Measurements from ENCODE around the gene SPATA31D3. TPM values are rescaled to one million over a fixed set of nuclear protein-coding genes. Genes with fewer than 3 reads are reported as not detected.

Gene SPATA31D3
- total and polyA plus RNA-seq, 2 donors (not counting 1 experiment from before 2014, with no cell fraction given) = not detected

GRCh38 chr9:81968026-81968425, 24.7 kb downstream of the SPATA31D3 start:
- H3K27me3 ChIP-seq (ENCODE audit: control insufficient read depth, insufficient read depth, low read length) = no peaks in the 10 kb centered on the region
- H3K4me3 ChIP-seq (replicated peaks in 1 of 4; ENCODE audit: control extremely low read depth in 1 of 4, insufficient read depth in 1 of 4, low read depth in 3 of 4, low read length in 4 of 4) = no peak overlapping the region
- no peak for DNase-seq (ENCODE audit: low read depth in 2 of 2)
- H3K4me2 ChIP-seq (ENCODE audit: extremely low read depth, insufficient read depth, low read length) = no peak overlapping the region
- H4K20me1 ChIP-seq (ENCODE audit: control insufficient read depth, extremely low read depth, insufficient read depth, low read length) = no peaks in the 10 kb centered on the region
- no peaks in the 10 kb centered on the region for H3K4me1 ChIP-seq (ENCODE audit: control insufficient read depth, extremely low read depth, insufficient read depth, low read length)
- no peak overlapping the region for H3K9ac ChIP-seq (ENCODE audit: insufficient read depth, low read length)
- TF ChIP-seq CTCF (conservative IDR thresholded peaks at IDR 0.05 in 1 of 2, IDR thresholded peaks at IDR 0.05 in 1 of 2; ENCODE audit: low read depth in 1 of 2, low read length in 2 of 2) = no peak
- no peak for TF ChIP-seq EZH2 (IDR thresholded peaks at IDR 0.05; ENCODE audit: low read length, missing control alignments)
- H3K36me3 ChIP-seq (ENCODE audit: control insufficient read depth, insufficient read depth, low read length) = no peaks in the 10 kb centered on the region
- no peak overlapping the region for H2AFZ ChIP-seq (ENCODE audit: low read length)
- no peaks in the 10 kb centered on the region for H3K79me2 ChIP-seq (ENCODE audit: control insufficient read depth, insufficient read depth, low read length)
- no peak overlapping the region for H3K27ac ChIP-seq (ENCODE audit: insufficient read depth, low read length)
- H3K9me3 ChIP-seq (ENCODE audit: control insufficient read depth, insufficient read depth, low read depth, low read length) = no peaks in the 10 kb centered on the region

- TF ChIP-seq EZH2 (IDR thresholded peaks at IDR 0.05; ENCODE audit: low read length, missing control alignments) = no peak
- no peak for TF ChIP-seq CTCF (conservative IDR thresholded peaks at IDR 0.05 in 1 of 2, IDR thresholded peaks at IDR 0.05 in 1 of 2; ENCODE audit: low read depth in 1 of 2, low read length in 2 of 2)
- Histone ChIP-seq H3K36me3 (ENCODE audit: control insufficient read depth, insufficient read depth, low read length) (no peaks in the 10 kb centered on the region), H3K4me2 (ENCODE audit: extremely low read depth, insufficient read depth, low read length) (no peak overlapping the region), H2AFZ (ENCODE audit: low read length) (no peak overlapping the region), H3K27me3 (ENCODE audit: control insufficient read depth, insufficient read depth, low read length) (no peaks in the 10 kb centered on the region), H3K9ac (ENCODE audit: insufficient read depth, low read length) (no peak overlapping the region), H3K27ac (ENCODE audit: insufficient read depth, low read length) (no peak overlapping the region), H3K9me3 (ENCODE audit: control insufficient read depth, insufficient read depth, low read depth, low read length) (no peaks in the 10 kb centered on the region), H3K4me1 (ENCODE audit: control insufficient read depth, extremely low read depth, insufficient read depth, low read length) (no peaks in the 10 kb centered on the region), H3K4me3 (replicated peaks in 1 of 4; ENCODE audit: control extremely low read depth in 1 of 4, insufficient read depth in 1 of 4, low read depth in 3 of 4, low read length in 4 of 4) (no peak overlapping the region), H3K79me2 (ENCODE audit: control insufficient read depth, insufficient read depth, low read length) (no peaks in the 10 kb centered on the region), H4K20me1 (ENCODE audit: control insufficient read depth, extremely low read depth, insufficient read depth, low read length) (no peaks in the 10 kb centered on the region)
- peak in 1 of 2 donors; percentile 48 for DNase-seq (ENCODE audit: low read depth in 2 of 2)
Measured at GRCh38 chr9:81969971-81970370, 26.7 kb downstream of the SPATA31D3 start.

- Histone ChIP-seq H3K79me2 (ENCODE audit: control insufficient read depth, insufficient read depth, low read length) (no peaks in the 10 kb centered on the region), H4K20me1 (ENCODE audit: control insufficient read depth, extremely low read depth, insufficient read depth, low read length) (no peaks in the 10 kb centered on the region), H3K4me3 (replicated peaks in 1 of 4; ENCODE audit: control extremely low read depth in 1 of 4, insufficient read depth in 1 of 4, low read depth in 3 of 4, low read length in 4 of 4) (no peak overlapping the region), H3K36me3 (ENCODE audit: control insufficient read depth, insufficient read depth, low read length) (no peaks in the 10 kb centered on the region), H3K4me2 (ENCODE audit: extremely low read depth, insufficient read depth, low read length) (no peak overlapping the region), H2AFZ (ENCODE audit: low read length) (no peak overlapping the region), H3K9ac (ENCODE audit: insufficient read depth, low read length) (no peak overlapping the region), H3K4me1 (ENCODE audit: control insufficient read depth, extremely low read depth, insufficient read depth, low read length) (no peaks in the 10 kb centered on the region), H3K27me3 (ENCODE audit: control insufficient read depth, insufficient read depth, low read length) (no peaks in the 10 kb centered on the region), H3K27ac (ENCODE audit: insufficient read depth, low read length) (no peak overlapping the region), H3K9me3 (ENCODE audit: control insufficient read depth, insufficient read depth, low read depth, low read length) (no peaks in the 10 kb centered on the region)
- no peak for DNase-seq (ENCODE audit: low read depth in 2 of 2)
- TF ChIP-seq EZH2 (IDR thresholded peaks at IDR 0.05; ENCODE audit: low read length, missing control alignments) = no peak
- TF ChIP-seq CTCF (conservative IDR thresholded peaks at IDR 0.05 in 1 of 2, IDR thresholded peaks at IDR 0.05 in 1 of 2; ENCODE audit: low read depth in 1 of 2, low read length in 2 of 2) = no peak
Measured at GRCh38 chr9:81971727-81972126, 28.4 kb downstream of the SPATA31D3 start.
